CD14-positive monocyte (primary cell): ENCODE data around the gene RPTOR. TPM values are rescaled to one million over a fixed set of nuclear protein-coding genes. Genes with fewer than 3 reads are reported as not detected.

Source experiments
- DNase-seq, 3 donors: peaks; one replicate each; pipeline ENCODE4 v3.0.0-alpha.2; 2011 to 2022
- H2AFZ ChIP-seq: 2 replicates; pipeline ENCODE4 v1.6.0; 2012; ENCODE audit warnings: mild to moderate bottlenecking, low read depth, low read length, inconsistent platforms; ENCODE audit not compliant: insufficient read depth, poor library complexity, severe bottlenecking
- H3K27ac ChIP-seq, 2 donors: 1 replicate in 1 of 2; 2 replicates in 1 of 2; pipeline ENCODE4 v1.5.1; 2012 to 2013; ENCODE audit warnings: low read length in 2 of 2, control low read depth in 1 of 2, inconsistent platforms in 1 of 2, low read depth in 1 of 2, mild to moderate bottlenecking in 1 of 2
- H3K27me3 ChIP-seq, 2 donors: one replicate each; pipeline versions ENCODE4 v1.6.0 to v1.6.1; 2011 to 2013; ENCODE audit warnings: low read length in 2 of 2; ENCODE audit not compliant: control insufficient read depth in 2 of 2, insufficient read depth in 2 of 2
- H3K36me3 ChIP-seq, 2 donors: replicated peaks in 1 of 2; 1 replicate in 1 of 2; 2 replicates in 1 of 2; pipeline versions ENCODE4 v1.5.1 to v1.6.1; 2012 to 2013; ENCODE audit warnings: low read length in 2 of 2, control low read depth in 1 of 2, inconsistent platforms in 1 of 2, mild to moderate bottlenecking in 1 of 2; ENCODE audit not compliant: insufficient read depth in 2 of 2, control insufficient read depth in 1 of 2
- H3K4me1 ChIP-seq, 2 donors: 1 replicate in 1 of 2; 2 replicates in 1 of 2; pipeline versions ENCODE4 v1.5.1 to v1.6.1; 2012 to 2013; ENCODE audit warnings: low read length in 2 of 2, control low read depth in 1 of 2, inconsistent platforms in 1 of 2, mild to moderate bottlenecking in 1 of 2, moderate library complexity in 1 of 2; ENCODE audit not compliant: insufficient read depth in 2 of 2, control insufficient read depth in 1 of 2
- H3K4me2 ChIP-seq: replicated peaks from 2 replicates; pipeline ENCODE3; 2012; ENCODE audit warnings: low read length, moderate library complexity, mild to moderate bottlenecking; ENCODE audit not compliant: poor library complexity, severe bottlenecking; ENCODE audit errors: extremely low read depth
- H3K4me3 ChIP-seq, 3 experiments: fragments of 200-600 bp in 1 of 3; sonication (generic) in 1 of 3; replicated peaks in 1 of 3; 1 replicate in 2 of 3; 2 replicates in 1 of 3; pipeline ENCODE4 v1.5.1; 2011 to 2013; ENCODE audit warnings: low read length in 3 of 3, mild to moderate bottlenecking in 3 of 3, control low read depth in 2 of 3, low read depth in 2 of 3, inconsistent platforms in 1 of 3, moderate library complexity in 1 of 3
- H3K79me2 ChIP-seq: 2 replicates; pipeline ENCODE4 v1.6.0; 2012; ENCODE audit warnings: mild to moderate bottlenecking, control low read depth, inconsistent platforms, low read length, moderate library complexity; ENCODE audit not compliant: insufficient read depth
- H3K9ac ChIP-seq: 2 replicates; pipeline ENCODE4 v1.6.0; 2017; ENCODE audit warnings: low read length, mild to moderate bottlenecking; ENCODE audit not compliant: insufficient read depth, poor library complexity, severe bottlenecking
- H3K9me3 ChIP-seq, 2 donors: replicated peaks in 1 of 2; 1 replicate in 1 of 2; 2 replicates in 1 of 2; pipeline versions ENCODE4 v1.5.1 to v1.6.1; 2012 to 2013; ENCODE audit warnings: low read length in 2 of 2, control low read depth in 1 of 2; ENCODE audit not compliant: control insufficient read depth in 1 of 2, insufficient read depth in 1 of 2
- H4K20me1 ChIP-seq: 2 replicates; pipeline ENCODE4 v1.6.0; 2012; ENCODE audit warnings: mild to moderate bottlenecking, low read length, control low read depth, moderate library complexity; ENCODE audit not compliant: insufficient read depth
- H3K27ac Mint-ChIP-seq, 7 donors: one replicate each; pipeline ENCODE4 v1.8.0; 2020; ENCODE audit warnings: mild to moderate bottlenecking in 7 of 7, mixed read lengths in 7 of 7, moderate library complexity in 6 of 7, inconsistent platforms in 2 of 7
- H3K27me3 Mint-ChIP-seq, 3 donors: one replicate each; pipeline ENCODE4 v1.8.0; 2021 to 2022; ENCODE audit warnings: low read depth in 3 of 3, mild to moderate bottlenecking in 3 of 3, mixed read lengths in 3 of 3, moderate library complexity in 3 of 3, inconsistent platforms in 1 of 3
- H3K36me3 Mint-ChIP-seq, 2 donors: one replicate each; pipeline ENCODE4 v1.8.0; 2020; ENCODE audit warnings: mixed read lengths in 2 of 2, inconsistent platforms in 1 of 2, mild to moderate bottlenecking in 1 of 2
- H3K4me1 Mint-ChIP-seq: one replicate; pipeline ENCODE4 v1.8.0; 2020; ENCODE audit warnings: mild to moderate bottlenecking, mixed read lengths
- H3K4me3 Mint-ChIP-seq, 2 donors: one replicate each; pipeline ENCODE4 v1.8.0; 2020; ENCODE audit warnings: mild to moderate bottlenecking in 2 of 2, mixed read lengths in 2 of 2, moderate library complexity in 1 of 2
- H3K9me3 Mint-ChIP-seq, 7 donors: one replicate each; pipeline ENCODE4 v1.8.0; 2020 to 2022; ENCODE audit warnings: mixed read lengths in 7 of 7, mild to moderate bottlenecking in 6 of 7, moderate library complexity in 6 of 7, inconsistent platforms in 2 of 7
- WGBS: methylation state at CpG from one replicate; pipeline ENCODE4 v1.1.5; 2013; ENCODE audit warnings: missing lambda C conversion rate; ENCODE audit not compliant: insufficient coverage; 5-methylcytosine and 5-hydroxymethylcytosine counted together
- intact Hi-C, 2 donors: fragments of 100-400 bp; cut with micrococcal nuclease; formaldehyde crosslinking; loops; one replicate each; pipeline versions ENCODE4 v1.15.0 to v1.15.1; 2023
- polyA plus RNA-seq, 3 donors: library from polyadenylated mRNA; depleted of rRNA in 1 of 3; unstranded in 2 of 3; stranded (reverse) in 1 of 3; fragments of 300-500 nt in 2 of 3; fragments of >200 nt in 1 of 3; fragmentation: Illumina TruSeq in 2 of 3; gene quantifications; 1 replicate in 2 of 3; 2 replicates in 1 of 3; pipeline ENCODE4 v1.2.3, GENCODE V29; 2012 to 2021
- TF ChIP-seq, protein P1 (sequence below): fragments of 200-600 bp; IDR thresholded peaks from one replicate; pipeline ENCODE4 v1.8.0; 2022; ENCODE audit warnings: antibody characterized with exemption, mild to moderate bottlenecking

Gene RPTOR
- polyA plus RNA-seq, 3 donors, result 1.1 to 8.7 (median 2.6) TPM

DNA sequence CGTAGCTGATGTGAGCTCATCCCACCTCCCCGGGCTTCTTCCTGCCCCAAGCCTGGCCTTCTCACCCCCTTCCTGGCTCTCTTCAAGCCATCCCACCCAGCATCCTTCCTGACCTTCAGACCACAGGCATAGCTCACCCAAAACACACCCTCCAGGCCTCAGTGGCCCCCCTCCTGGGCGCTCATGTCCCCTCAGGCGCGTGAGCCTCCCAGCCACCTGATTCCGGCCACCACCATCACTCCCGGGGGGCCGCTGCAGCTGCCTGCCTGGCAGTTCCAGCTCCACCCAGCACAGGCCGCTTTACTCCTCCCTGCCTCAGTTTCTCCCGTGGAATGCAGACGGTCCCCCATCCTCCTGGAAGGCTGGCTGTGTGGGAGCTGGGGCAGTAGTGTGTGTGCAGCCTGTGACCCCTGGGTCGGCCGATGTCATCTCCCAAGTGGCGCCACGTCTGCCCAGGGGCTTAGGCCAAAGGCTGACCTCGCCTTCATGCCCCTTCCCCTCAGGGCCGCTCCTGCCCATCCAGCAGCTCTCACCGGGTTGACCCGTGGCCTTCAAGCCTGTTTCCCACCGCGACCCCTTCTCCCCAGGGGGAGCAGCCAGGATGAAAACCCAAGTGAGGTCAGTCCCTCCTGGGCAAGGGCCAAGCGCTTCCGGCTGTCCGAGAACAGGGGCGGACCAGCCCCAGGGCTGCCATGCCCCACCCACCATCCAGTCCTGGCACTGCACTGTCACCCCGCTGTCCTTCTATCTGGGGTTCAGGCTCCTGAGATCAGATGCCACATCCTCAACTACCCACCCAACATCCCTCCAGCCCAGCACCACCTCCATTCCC lies 435.1 kb downstream of the RPTOR start:
- peaks cover 2% of the 10 kb centered on the region for H3K4me1 Mint-ChIP-seq
- H3K4me3 Mint-ChIP-seq, result peak overlapping the region in 1 of 2 donors; percentile 59
- WGBS, result 100% methylated on average over 24 of the region's 26 CpGs
- peaks cover 0 to 6% (median 0%) of the 10 kb centered on the region in 7 donors for H3K9me3 Mint-ChIP-seq
- no peak overlapping the region for H3K27ac ChIP-seq
- no peak overlapping the region for H3K9ac ChIP-seq
- H3K27me3 ChIP-seq, result peaks cover 0 to 3% of the 10 kb centered on the region in 2 donors
- DNase-seq, result no peak
- no peaks in the 10 kb centered on the region for H3K36me3 ChIP-seq
- no peak overlapping the region for H3K4me2 ChIP-seq
- TF ChIP-seq, protein P1, sequence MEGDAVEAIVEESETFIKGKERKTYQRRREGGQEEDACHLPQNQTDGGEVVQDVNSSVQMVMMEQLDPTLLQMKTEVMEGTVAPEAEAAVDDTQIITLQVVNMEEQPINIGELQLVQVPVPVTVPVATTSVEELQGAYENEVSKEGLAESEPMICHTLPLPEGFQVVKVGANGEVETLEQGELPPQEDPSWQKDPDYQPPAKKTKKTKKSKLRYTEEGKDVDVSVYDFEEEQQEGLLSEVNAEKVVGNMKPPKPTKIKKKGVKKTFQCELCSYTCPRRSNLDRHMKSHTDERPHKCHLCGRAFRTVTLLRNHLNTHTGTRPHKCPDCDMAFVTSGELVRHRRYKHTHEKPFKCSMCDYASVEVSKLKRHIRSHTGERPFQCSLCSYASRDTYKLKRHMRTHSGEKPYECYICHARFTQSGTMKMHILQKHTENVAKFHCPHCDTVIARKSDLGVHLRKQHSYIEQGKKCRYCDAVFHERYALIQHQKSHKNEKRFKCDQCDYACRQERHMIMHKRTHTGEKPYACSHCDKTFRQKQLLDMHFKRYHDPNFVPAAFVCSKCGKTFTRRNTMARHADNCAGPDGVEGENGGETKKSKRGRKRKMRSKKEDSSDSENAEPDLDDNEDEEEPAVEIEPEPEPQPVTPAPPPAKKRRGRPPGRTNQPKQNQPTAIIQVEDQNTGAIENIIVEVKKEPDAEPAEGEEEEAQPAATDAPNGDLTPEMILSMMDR, result no peak
- no peaks in the 10 kb centered on the region for H3K36me3 Mint-ChIP-seq
- H4K20me1 ChIP-seq, result no peaks in the 10 kb centered on the region
- no peak overlapping the region for H3K4me3 ChIP-seq
- peaks cover 0 to 7% of the 10 kb centered on the region in 2 donors for H3K4me1 ChIP-seq
- no peaks in the 10 kb centered on the region for H3K9me3 ChIP-seq
- intact Hi-C loops, result loop anchor here (2.0 to 10.0 kb wide), 4 partner anchors 115 to 553 kb away; no protein-coding TSS in a partner anchor
- H3K27ac Mint-ChIP-seq, result peak overlapping the region in 2 of 7 donors; percentile 7 to 44
- H3K27me3 Mint-ChIP-seq, result peaks cover 2 to 18% (median 15%) of the 10 kb centered on the region in 3 donors
- H2AFZ ChIP-seq, result no peak overlapping the region
- H3K79me2 ChIP-seq, result no peaks in the 10 kb centered on the region

DNA sequence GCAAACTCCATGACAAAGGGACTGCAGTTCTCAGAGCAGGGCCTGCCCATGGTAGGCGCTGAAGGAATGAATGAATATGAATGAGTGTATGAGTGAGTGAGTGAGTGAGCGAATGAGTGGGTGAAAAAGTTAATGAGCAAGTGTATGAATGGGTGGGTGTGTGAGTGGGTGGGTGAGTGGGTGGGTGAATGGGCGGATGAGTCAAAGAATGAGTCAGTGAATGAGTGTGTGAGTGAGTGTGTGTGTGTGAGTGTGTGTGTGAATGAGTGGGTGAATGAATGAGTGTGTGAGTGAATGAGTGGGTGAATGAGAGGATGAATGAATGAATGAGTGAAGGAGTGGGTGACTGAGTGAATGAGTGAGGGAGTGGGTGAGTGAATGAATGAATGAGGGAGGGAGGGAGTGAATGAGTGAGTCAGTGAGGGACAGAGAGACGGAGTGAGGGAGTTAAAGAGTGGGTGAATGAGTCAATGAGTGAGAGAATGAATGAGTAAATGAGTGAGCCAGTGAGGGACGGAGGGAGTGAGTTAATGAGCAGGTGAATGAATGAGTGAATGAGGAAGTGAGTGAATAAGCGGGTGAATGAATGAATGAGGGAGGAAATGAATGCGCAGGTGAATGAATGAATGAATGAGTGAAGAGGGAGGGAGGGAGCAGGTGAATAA lies 435.9 kb downstream of the RPTOR start:
- Histone ChIP-seq H4K20me1 (no peaks in the 10 kb centered on the region), H3K79me2 (no peaks in the 10 kb centered on the region), H3K9ac (no peak overlapping the region), H3K27ac (no peak overlapping the region), H3K4me3 (no peak overlapping the region), H3K9me3 (no peaks in the 10 kb centered on the region), H3K4me2 (no peak overlapping the region), H3K27me3 (peaks cover 0 to 3% of the 10 kb centered on the region in 2 donors), H3K36me3 (no peaks in the 10 kb centered on the region), H3K4me1 (peaks cover 0 to 7% of the 10 kb centered on the region in 2 donors), H2AFZ (no peak overlapping the region)
- no peaks in the 10 kb centered on the region for H3K36me3 Mint-ChIP-seq
- H3K27me3 Mint-ChIP-seq, result peaks cover 2 to 16% (median 12%) of the 10 kb centered on the region in 3 donors
- peaks cover 2% of the 10 kb centered on the region for H3K4me1 Mint-ChIP-seq
- DNase-seq, result peak in 1 of 3 donors; percentile 56
- H3K4me3 Mint-ChIP-seq, result peak overlapping the region in 1 of 2 donors; percentile 72
- H3K27ac Mint-ChIP-seq, result peak overlapping the region in 1 of 7 donors; percentile 53
- peaks cover 0 to 6% (median 0%) of the 10 kb centered on the region in 7 donors for H3K9me3 Mint-ChIP-seq
- WGBS, result 56% methylated on average over 7 of the region's 7 CpGs
- TF ChIP-seq, protein P1, result no peak
- intact Hi-C loops, result loop anchor here (2.0 to 10.0 kb wide), 3 partner anchors 116 to 554 kb away; no protein-coding TSS in a partner anchor
